SK-N-MC (cell line): ENCODE data around the gene NR3C1.

Experiments
- DNase-seq: peaks from one replicate; pipeline ENCODE4 v3.0.0-alpha.2; 2011; ENCODE audit warnings: low read depth, low spot score
- H3K27ac ChIP-seq: fragments of 200-600 bp; sonication (generic); 2 replicates; pipeline ENCODE4 v1.5.1; 2016; ENCODE audit warnings: mixed run types
- H3K36me3 ChIP-seq: fragments of 200-600 bp; sonication (generic); 2 replicates; pipeline ENCODE4 v1.6.1; 2017; ENCODE audit warnings: antibody characterized with exemption, low read length, mixed read lengths; ENCODE audit not compliant: insufficient read depth
- H3K4me3 ChIP-seq: fragments of 200-600 bp; sonication (generic); 2 replicates; pipeline ENCODE4 v1.5.1; 2016
- H3K9ac ChIP-seq: fragments of 200-600 bp; sonication (generic); 2 replicates; pipeline ENCODE4 v1.8.0; 2017; ENCODE audit warnings: mixed run types, mixed read lengths; ENCODE audit not compliant: insufficient read length
- H3K9me3 ChIP-seq: fragments of 200-600 bp; sonication (generic); 2 replicates; pipeline ENCODE4 v1.6.1; 2017; ENCODE audit warnings: low read depth, mild to moderate bottlenecking, antibody characterized with exemption, low read length, moderate library complexity, mixed read lengths
- EZH2 ChIP-seq: fragments of 200-600 bp; sonication (generic); IDR thresholded peaks from one replicate; pipeline ENCODE4 v1.6.1; 2017; ENCODE audit warnings: antibody characterized with exemption
- FOXP2 ChIP-seq: optimal IDR thresholded peaks from 2 replicates; pipeline ENCODE3; 2011; ENCODE audit warnings: mild to moderate bottlenecking, moderate library complexity; ENCODE audit not compliant: insufficient read depth; ENCODE audit errors: extremely low read length, control extremely low read depth
- POLR2AphosphoS5 ChIP-seq: IDR thresholded peaks from 2 replicates; pipeline ENCODE4 v1.6.1; 2012; ENCODE audit warnings: mild to moderate bottlenecking, low read depth, low read length, borderline replicate concordance

NR3C1 gene

GRCh38 chr5:143244000-143244736 is 159.3 kb downstream of the NR3C1 start:
- Histone ChIP-seq H3K9ac (no peak overlapping the region), H3K9me3 (no peaks in the 10 kb centered on the region), H3K4me3 (no peak overlapping the region), H3K27ac (no peak overlapping the region), H3K36me3 (no peaks in the 10 kb centered on the region)
- no peak for DNase-seq
- TF ChIP-seq POLR2AphosphoS5 (no peak), EZH2 (no peak), FOXP2 (no peak)

- no peak overlapping the region for H3K4me3 ChIP-seq
- no peaks in the 10 kb centered on the region for H3K9me3 ChIP-seq
- H3K27ac ChIP-seq: no peak overlapping the region
- no peaks in the 10 kb centered on the region for H3K36me3 ChIP-seq
- DNase-seq: no peak
- TF ChIP-seq FOXP2 (no peak), POLR2AphosphoS5 (no peak), EZH2 (no peak)
- no peak overlapping the region for H3K9ac ChIP-seq
These were observed 160.4 kb downstream of the NR3C1 start for GRCh38 chr5:143243103-143243502.

GRCh38 chr5:143241892-143242291 is 161.6 kb downstream of the NR3C1 start:
- Histone ChIP-seq H3K9ac (no peak overlapping the region), H3K36me3 (no peaks in the 10 kb centered on the region), H3K27ac (no peak overlapping the region), H3K9me3 (no peaks in the 10 kb centered on the region), H3K4me3 (no peak overlapping the region)
- DNase-seq: no peak
- no peak for TF ChIP-seq FOXP2
- no peak for TF ChIP-seq EZH2
- TF ChIP-seq POLR2AphosphoS5: no peak

GRCh38 chr5:143239882-143240518 is 163.5 kb downstream of the NR3C1 start:
- H3K9me3 ChIP-seq: no peaks in the 10 kb centered on the region
- no peak overlapping the region for H3K27ac ChIP-seq
- DNase-seq: no peak
- H3K9ac ChIP-seq: no peak overlapping the region
- H3K4me3 ChIP-seq: no peak overlapping the region
- no peak for TF ChIP-seq FOXP2
- no peak for TF ChIP-seq POLR2AphosphoS5
- no peak for TF ChIP-seq EZH2
- H3K36me3 ChIP-seq: no peaks in the 10 kb centered on the region

GRCh38 chr5:143238620-143239019 is 164.9 kb downstream of the NR3C1 start:
- no peak overlapping the region for H3K27ac ChIP-seq
- no peak overlapping the region for H3K4me3 ChIP-seq
- no peaks in the 10 kb centered on the region for H3K36me3 ChIP-seq
- H3K9me3 ChIP-seq: no peaks in the 10 kb centered on the region
- no peak for DNase-seq
- no peak for TF ChIP-seq EZH2
- no peak for TF ChIP-seq POLR2AphosphoS5
- TF ChIP-seq FOXP2: no peak
- H3K9ac ChIP-seq: no peak overlapping the region

GRCh38 chr5:143237664-143238063 is 165.8 kb downstream of the NR3C1 start:
- DNase-seq: no peak
- TF ChIP-seq FOXP2 (no peak), EZH2 (no peak), POLR2AphosphoS5 (no peak)
- no peak overlapping the region for H3K27ac ChIP-seq
- no peak overlapping the region for H3K9ac ChIP-seq
- no peaks in the 10 kb centered on the region for H3K9me3 ChIP-seq
- H3K36me3 ChIP-seq: no peaks in the 10 kb centered on the region
- H3K4me3 ChIP-seq: no peak overlapping the region

- Histone ChIP-seq H3K9ac (no peak overlapping the region), H3K27ac (no peak overlapping the region), H3K4me3 (no peak overlapping the region), H3K9me3 (no peaks in the 10 kb centered on the region), H3K36me3 (no peaks in the 10 kb centered on the region)
- no peak for TF ChIP-seq POLR2AphosphoS5
- TF ChIP-seq EZH2: no peak
- no peak for TF ChIP-seq FOXP2
- no peak for DNase-seq
These were observed 166.8 kb downstream of the NR3C1 start for GRCh38 chr5:143236682-143237081.

- H3K27ac ChIP-seq: no peak overlapping the region
- no peak overlapping the region for H3K9ac ChIP-seq
- no peak overlapping the region for H3K4me3 ChIP-seq
- no peaks in the 10 kb centered on the region for H3K36me3 ChIP-seq
- no peaks in the 10 kb centered on the region for H3K9me3 ChIP-seq
- DNase-seq: no peak
- TF ChIP-seq EZH2 (no peak), FOXP2 (no peak), POLR2AphosphoS5 (no peak)
These were observed 168.1 kb downstream of the NR3C1 start for GRCh38 chr5:143235423-143235822.

GRCh38 chr5:143234162-143234842 is 169.2 kb downstream of the NR3C1 start:
- Histone ChIP-seq H3K9me3 (no peaks in the 10 kb centered on the region), H3K4me3 (no peak overlapping the region), H3K9ac (no peak overlapping the region), H3K36me3 (no peaks in the 10 kb centered on the region), H3K27ac (no peak overlapping the region)
- no peak for DNase-seq
- TF ChIP-seq FOXP2 (no peak), EZH2 (no peak), POLR2AphosphoS5 (no peak)
